IMR-90 (cell line): ENCODE data around the gene CTNNA2.

ENCODE experiments used
- CTCF ChIP-seq: conservative IDR thresholded peaks from 2 replicates; pipeline ENCODE4 v1.5.1; 2012; ENCODE audit warnings: mild to moderate bottlenecking, low read depth, low read length, improper control_type of control experiment
- FOS ChIP-seq: fragments of 150-350 bp; IDR thresholded peaks from 2 replicates; pipeline ENCODE4 v1.6.1; 2016; ENCODE audit warnings: low read depth, low read length
- MAFK ChIP-seq: IDR thresholded peaks from 2 replicates; pipeline ENCODE4 v1.6.1; 2012; ENCODE audit warnings: low read depth, low read length, improper control_type of control experiment
- MAZ ChIP-seq: IDR thresholded peaks from 2 replicates; pipeline ENCODE4 v1.6.1; 2012; ENCODE audit warnings: low read depth, mild to moderate bottlenecking, low read length, improper control_type of control experiment, moderate library complexity, borderline replicate concordance
- NFE2L2 ChIP-seq: fragments of 150-350 bp; IDR thresholded peaks from 2 replicates; pipeline ENCODE4 v1.6.1; 2016; ENCODE audit warnings: low read depth, mild to moderate bottlenecking, low read length
- POLR2A ChIP-seq: IDR thresholded peaks from 2 replicates; pipeline ENCODE4 v1.6.1; 2012; ENCODE audit warnings: mild to moderate bottlenecking, low read depth, low read length
- RAD21 ChIP-seq: IDR thresholded peaks from 2 replicates; pipeline ENCODE4 v1.6.1; 2012; ENCODE audit warnings: low read length, improper control_type of control experiment
- RFX5 ChIP-seq: IDR thresholded peaks from 2 replicates; pipeline ENCODE4 v1.8.0; 2012; ENCODE audit warnings: low read depth, mild to moderate bottlenecking, low read length, moderate library complexity
- SMC3 ChIP-seq: fragments of 150-350 bp; IDR thresholded peaks from 2 replicates; pipeline ENCODE4 v1.6.1; 2016; ENCODE audit warnings: low read depth, mild to moderate bottlenecking, antibody characterized with exemption, low read length, moderate library complexity
- USF2 ChIP-seq: fragments of 150-350 bp; IDR thresholded peaks from 2 replicates; pipeline ENCODE4 v1.6.1; 2017; ENCODE audit warnings: mild to moderate bottlenecking, antibody characterized with exemption, low read length, low read depth

- TF ChIP-seq CTCF (no peak), NFE2L2 (no peak), MAFK (no peak), MAZ (no peak), POLR2A (no peak), SMC3 (no peak), RFX5 (no peak), FOS (no peak), RAD21 (no peak), USF2 (no peak)
These were observed 546.6 kb downstream of the CTNNA2 start for GRCh38 chr2:80059447-80059846.
